ENCODE data around the gene TARDBP. TPM values are rescaled to one million over a fixed set of nuclear protein-coding genes. Genes with fewer than 3 reads are reported as not detected.

TARDBP gene
- total RNA-seq, 1 experiment from 2014 or later: 155 TPM

- Histone ChIP-seq H3K9ac (ENCODE audit: low read length) (no peak overlapping the region), H3K36me3 (ENCODE audit: control insufficient read depth in 1 of 2, insufficient read depth in 2 of 2, low read length in 2 of 2) (peaks cover 41 to 57% of the 10 kb centered on the region in 2 experiments), H3K4me2 (ENCODE audit: low read length) (no peak overlapping the region), H3K9me2 (ENCODE audit: insufficient read depth) (no peaks in the 10 kb centered on the region), H3K9me3 (ENCODE audit: control insufficient read depth in 1 of 2, insufficient read depth in 1 of 2, low read depth in 1 of 2, low read length in 2 of 2) (no peaks in the 10 kb centered on the region), H3K4me3 (replicated peaks in 1 of 2; ENCODE audit: low read depth in 1 of 2, low read length in 2 of 2) (no peak overlapping the region), H3K27ac (ENCODE audit: low read depth, low read length) (no peak overlapping the region), H4K20me1 (ENCODE audit: insufficient read depth) (0 out of 2 replicates have a peak, but pooled peaks cover 16% of the 10 kb centered on the region), H2AFZ (ENCODE audit: low read depth, low read length, poor library complexity, severe bottlenecking) (no peak overlapping the region), H3K4me1 (ENCODE audit: control insufficient read depth in 1 of 2, insufficient read depth in 2 of 2, low read length in 2 of 2) (no peaks in the 10 kb centered on the region), H3K27me3 (ENCODE audit: insufficient read depth, low read length) (no peaks in the 10 kb centered on the region), H3K79me2 (ENCODE audit: insufficient read depth, low read length) (peaks cover 27% of the 10 kb centered on the region)
- no peak for ATAC-seq
- ChIA-PET RAD21 (ENCODE audit: low non-redundant PET in 1 of 2, low total read pairs in 2 of 2, uncharacterized antibody in 2 of 2, unreplicated experiment in 2 of 2) (no interaction called here), POLR2A (no interaction called here), CTCF (no interaction called here)
- no TSS peak for BruUV-seq (replicated peaks)
- intact Hi-C loops (cut with micrococcal nuclease): no loop called here
- no peak for TF ChIP-seq SIN3A (IDR thresholded peaks at IDR 0.05; ENCODE audit: low read depth)
- no peak for TF ChIP-seq ELF1 (IDR thresholded peaks at IDR 0.05; ENCODE audit: borderline replicate concordance, low read depth)
- no peak for TF ChIP-seq POLR2A (IDR thresholded peaks at IDR 0.05; ENCODE audit: borderline replicate concordance, extremely low read depth, insufficient read depth, insufficient read length)
- no peak for TF ChIP-seq MAX (IDR thresholded peaks at IDR 0.05)
- no peak for TF ChIP-seq CEBPB (IDR thresholded peaks at IDR 0.05; ENCODE audit: low read depth)
- TF ChIP-seq CBX3 (IDR thresholded peaks at IDR 0.05; ENCODE audit: low read depth): no peak
- TF ChIP-seq CTCF (IDR thresholded peaks at IDR 0.05 in 2 of 3, conservative IDR thresholded peaks at IDR 0.05 in 1 of 3; ENCODE audit: borderline replicate concordance in 1 of 3, insufficient read depth in 1 of 3, low read depth in 2 of 3, low read length in 2 of 3): no peak
- no peak for TF ChIP-seq ZNF274 (IDR thresholded peaks at IDR 0.05; ENCODE audit: low read depth, low read length)
- no peak for TF ChIP-seq JUND (IDR thresholded peaks at IDR 0.05)
- TF ChIP-seq POLR2AphosphoS5 (IDR thresholded peaks at IDR 0.05; ENCODE audit: low read depth, low read length): no peak
- TF ChIP-seq SP1 (IDR thresholded peaks at IDR 0.05; ENCODE audit: low read depth): no peak
- no peak for DNase-seq (ENCODE audit: low read depth, low spot score)
These were observed 11.9 kb downstream of the TARDBP start for GRCh38 chr1:11024154-11024873.

All from HCT116 (cell line).